ENCODE data around the gene RGS7BP. TPM values are rescaled to one million over a fixed set of nuclear protein-coding genes. Genes with fewer than 3 reads are reported as not detected.

Gene RGS7BP
- total RNA-seq, 1 experiment from 2014 or later, result not detected

DNA sequence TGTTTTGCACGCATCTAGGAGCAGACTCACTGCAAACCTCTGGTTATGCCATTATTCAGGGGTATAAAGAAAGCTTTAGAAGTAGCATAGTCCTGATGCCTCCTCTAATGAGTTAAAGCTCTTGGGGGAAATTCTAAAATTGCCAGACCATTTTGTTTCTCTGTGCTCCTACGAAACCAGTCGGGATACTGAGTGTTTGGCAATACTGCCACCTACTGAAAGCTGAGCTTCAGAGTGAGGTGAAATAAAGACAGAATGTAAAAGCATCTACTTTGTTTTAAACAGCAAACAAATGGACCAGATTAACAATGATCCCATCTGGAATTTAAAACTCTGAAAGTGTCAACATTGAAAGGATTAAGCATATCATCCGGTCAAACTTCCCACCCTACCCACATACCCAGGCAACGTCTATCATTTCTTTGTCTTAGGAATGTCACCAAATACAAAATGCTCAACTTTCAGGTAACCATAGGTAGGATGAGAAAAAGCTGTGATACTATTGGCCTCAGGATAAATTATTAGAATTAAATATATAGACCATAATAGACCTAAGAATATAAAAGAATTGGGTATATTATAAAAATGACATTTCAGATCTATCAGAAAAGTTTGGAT lies 106.6 kb downstream of the RGS7BP start:
- in situ Hi-C loops (cut with HindIII; ENCODE audit: low pct_unique_long_range_greater_than_20kb, low sequenced_read_pairs), result no loop called here
- peak; percentile 33 for DNase-seq (ENCODE audit: low read depth)

DNA sequence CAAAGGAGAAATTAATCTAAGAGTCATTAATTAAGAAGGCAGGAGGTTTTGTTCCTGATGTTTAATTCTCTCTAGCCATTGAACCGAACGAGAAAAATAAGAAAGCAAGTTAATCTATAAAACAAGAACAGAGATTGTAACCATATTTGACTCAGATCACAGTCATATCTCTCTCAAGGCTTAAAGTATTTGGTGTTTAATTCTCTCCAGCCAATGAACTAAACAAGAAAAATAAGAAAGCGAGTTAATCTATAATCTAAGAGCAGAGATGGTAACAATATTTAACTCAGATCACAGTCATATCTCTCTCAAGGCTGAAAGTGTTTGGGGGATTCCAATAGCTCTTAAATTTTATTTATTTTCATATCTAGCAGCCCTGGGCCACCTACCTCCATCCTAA lies 110.1 kb downstream of the RGS7BP start:
- no peak for DNase-seq (ENCODE audit: low read depth)

DNA sequence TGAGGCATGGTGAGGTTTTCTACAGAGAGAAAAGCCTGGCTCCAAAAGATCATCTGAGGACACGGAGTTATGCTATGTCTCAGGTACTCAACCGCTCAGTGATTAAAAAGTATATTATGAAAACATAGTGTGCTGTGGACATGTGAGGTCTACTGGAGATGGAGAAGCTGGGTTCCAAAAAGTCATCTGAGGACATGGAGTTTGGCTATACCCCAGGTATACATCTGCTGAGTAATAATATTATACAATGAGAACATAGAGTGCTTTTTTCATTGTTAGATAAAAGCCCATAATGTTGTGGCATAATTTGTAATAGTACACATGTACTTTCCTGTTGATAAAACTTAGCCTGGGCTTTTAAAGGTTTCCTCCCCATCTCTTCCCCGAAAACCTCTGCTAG lies 113.8 kb downstream of the RGS7BP start:
- no peak for DNase-seq (ENCODE audit: low read depth)
- in situ Hi-C loops (cut with HindIII; ENCODE audit: low pct_unique_long_range_greater_than_20kb, low sequenced_read_pairs), result no loop called here

More for the DNA sequence above, 110.1 kb downstream of the RGS7BP start:
- in situ Hi-C loops (cut with HindIII; ENCODE audit: low pct_unique_long_range_greater_than_20kb, low sequenced_read_pairs), result no loop called here

DNA sequence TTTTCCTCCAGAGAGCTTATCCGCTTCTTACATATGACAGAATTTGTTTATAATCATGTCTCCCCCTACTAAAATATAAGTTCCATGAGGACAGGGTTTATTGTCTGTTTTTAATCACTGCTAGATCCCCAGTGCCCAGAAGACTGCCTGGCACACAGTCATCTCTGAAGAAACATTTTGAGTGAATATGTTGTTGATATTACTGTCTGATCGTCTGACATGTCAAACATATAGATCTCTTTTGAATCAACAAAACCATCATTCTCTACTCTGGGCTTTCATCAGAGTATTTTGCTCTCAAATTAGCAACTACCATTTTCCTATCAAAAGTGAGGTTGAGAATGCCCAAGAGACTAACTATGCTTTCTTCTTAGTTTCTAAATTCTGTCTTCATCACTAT lies 117.2 kb downstream of the RGS7BP start:
- in situ Hi-C loops (cut with HindIII; ENCODE audit: low pct_unique_long_range_greater_than_20kb, low sequenced_read_pairs), result no loop called here
- DNase-seq (ENCODE audit: low read depth), result no peak

GRCh38 chr5:64625678-64626077 lies 119.9 kb downstream of the RGS7BP start:
- DNase-seq (ENCODE audit: low read depth), result no peak
- in situ Hi-C loops (cut with HindIII; ENCODE audit: low pct_unique_long_range_greater_than_20kb, low sequenced_read_pairs), result no loop called here

GRCh38 chr5:64628901-64629300 lies 123.1 kb downstream of the RGS7BP start:
- DNase-seq (ENCODE audit: low read depth), result no peak
- in situ Hi-C loops (cut with HindIII; ENCODE audit: low pct_unique_long_range_greater_than_20kb, low sequenced_read_pairs), result no loop called here

DNA sequence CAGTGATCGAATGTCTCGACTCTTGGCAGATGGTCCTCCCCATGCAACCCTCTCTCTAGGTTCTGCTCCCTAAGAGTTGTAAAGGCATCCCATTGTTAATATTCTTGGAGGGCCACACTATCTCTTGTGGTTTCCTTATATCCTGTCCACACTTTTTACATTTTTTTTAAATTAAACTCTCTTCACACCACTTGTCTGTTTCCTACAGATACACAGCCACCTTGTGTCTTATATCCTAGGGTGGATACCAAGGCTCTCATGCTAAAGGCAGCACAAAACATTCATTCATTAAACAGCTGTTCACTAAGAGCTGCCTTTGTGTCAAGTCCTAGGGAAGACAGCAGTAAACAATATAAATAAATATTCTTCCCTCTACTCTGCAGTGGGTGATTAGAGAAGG lies 124.0 kb downstream of the RGS7BP start:
- in situ Hi-C loops (cut with HindIII; ENCODE audit: low pct_unique_long_range_greater_than_20kb, low sequenced_read_pairs), result no loop called here

DNA sequence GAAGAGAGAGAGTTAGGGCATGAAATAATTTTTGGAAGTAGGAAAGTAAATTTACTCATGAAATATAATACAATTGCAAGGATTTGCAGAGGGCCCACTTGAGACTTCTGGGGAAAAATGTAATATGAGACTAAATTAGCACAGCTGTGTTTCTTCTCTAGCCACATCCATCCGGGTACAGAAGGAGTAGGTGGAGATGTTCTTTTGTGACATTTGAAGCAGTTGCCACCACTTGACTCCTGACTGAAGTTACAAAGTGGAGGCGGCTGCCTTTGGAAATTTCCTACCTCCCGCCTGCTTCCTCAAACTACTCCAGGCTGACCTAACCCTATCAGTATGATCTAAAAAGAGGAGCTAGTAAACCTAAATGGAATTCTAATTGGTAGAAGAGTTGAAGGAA lies 126.4 kb downstream of the RGS7BP start:
- in situ Hi-C loops (cut with HindIII; ENCODE audit: low pct_unique_long_range_greater_than_20kb, low sequenced_read_pairs), result no loop called here
- DNase-seq (ENCODE audit: low read depth), result no peak

More for the DNA sequence above, 124.0 kb downstream of the RGS7BP start:
- DNase-seq (ENCODE audit: low read depth), result no peak

GRCh38 chr5:64634997-64635686 lies 129.3 kb downstream of the RGS7BP start:
- in situ Hi-C loops (cut with HindIII; ENCODE audit: low pct_unique_long_range_greater_than_20kb, low sequenced_read_pairs), result no loop called here
- DNase-seq (ENCODE audit: low read depth), result no peak

DNA sequence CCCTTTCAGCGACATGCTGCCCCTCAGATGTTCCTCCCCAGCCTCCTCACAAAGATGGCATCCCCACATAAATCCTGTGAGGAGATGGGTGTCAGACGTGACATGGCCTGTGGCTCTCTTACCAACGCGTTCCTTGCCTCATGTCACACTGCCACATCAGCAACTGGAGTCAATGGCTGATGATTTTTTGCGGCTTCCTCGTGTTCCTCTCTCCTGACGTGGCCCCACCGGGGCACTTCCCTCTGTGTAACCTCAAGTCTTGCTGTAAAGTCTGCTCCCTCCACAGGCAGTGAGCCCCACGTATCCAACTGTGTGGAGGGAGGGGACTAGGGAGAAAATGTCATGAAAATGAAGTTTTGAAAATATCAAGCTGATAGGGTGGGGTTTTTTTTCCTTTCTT lies 131.3 kb downstream of the RGS7BP start:
- no peak for DNase-seq (ENCODE audit: low read depth)
- in situ Hi-C loops (cut with HindIII; ENCODE audit: low pct_unique_long_range_greater_than_20kb, low sequenced_read_pairs), result no loop called here

DNA sequence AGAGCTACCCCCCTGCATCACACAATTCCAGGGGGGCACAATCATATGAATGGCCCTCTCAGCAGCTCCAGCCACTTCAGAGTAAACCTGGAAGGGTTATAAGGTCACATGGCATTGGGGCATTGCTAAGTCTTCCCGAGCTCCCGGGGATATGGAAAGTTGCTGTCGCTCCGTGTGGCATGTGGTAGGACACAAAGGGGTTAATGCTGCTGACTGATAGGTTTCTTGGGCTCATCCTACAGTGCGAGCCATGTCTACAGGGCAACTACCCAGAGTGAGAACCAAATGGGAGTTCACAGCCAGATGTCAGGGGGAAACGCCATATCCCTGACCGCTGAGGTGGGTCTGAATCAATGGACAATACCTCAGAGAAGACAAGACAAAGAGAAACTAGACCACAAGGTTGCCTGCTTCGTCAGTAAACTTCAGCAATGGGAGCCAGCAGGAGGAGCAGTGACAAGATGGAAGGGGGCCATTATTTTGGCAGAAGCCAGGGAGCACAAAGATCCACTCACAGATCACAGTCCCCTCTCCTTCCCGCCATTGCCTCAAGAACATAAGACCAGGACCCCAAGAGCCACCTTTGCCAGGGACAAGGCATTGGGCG lies 132.1 kb downstream of the RGS7BP start:
- in situ Hi-C loops (cut with HindIII; ENCODE audit: low pct_unique_long_range_greater_than_20kb, low sequenced_read_pairs), result no loop called here
- no peak for DNase-seq (ENCODE audit: low read depth)

DNA sequence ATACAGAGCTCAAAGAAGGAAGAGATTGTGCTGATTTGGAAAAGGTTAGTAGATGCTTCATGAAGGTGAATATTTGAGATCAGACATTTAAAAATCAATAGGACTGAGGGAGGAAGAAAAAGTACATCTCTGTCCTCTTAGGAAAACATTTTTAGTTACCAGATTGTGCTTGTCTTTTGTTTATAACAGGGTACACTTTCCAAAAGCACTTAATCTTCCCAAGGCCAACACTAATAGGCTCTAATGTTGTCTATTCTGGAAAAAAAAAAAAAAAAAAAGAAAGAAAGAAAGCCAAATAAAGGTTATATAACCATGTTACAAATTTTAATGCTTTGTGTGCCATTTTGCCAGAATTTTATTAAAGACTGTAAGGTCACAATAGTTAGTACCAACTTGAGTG lies 139.0 kb downstream of the RGS7BP start:
- in situ Hi-C loops (cut with HindIII; ENCODE audit: low pct_unique_long_range_greater_than_20kb, low sequenced_read_pairs), result no loop called here
- no peak for DNase-seq (ENCODE audit: low read depth)

DNA sequence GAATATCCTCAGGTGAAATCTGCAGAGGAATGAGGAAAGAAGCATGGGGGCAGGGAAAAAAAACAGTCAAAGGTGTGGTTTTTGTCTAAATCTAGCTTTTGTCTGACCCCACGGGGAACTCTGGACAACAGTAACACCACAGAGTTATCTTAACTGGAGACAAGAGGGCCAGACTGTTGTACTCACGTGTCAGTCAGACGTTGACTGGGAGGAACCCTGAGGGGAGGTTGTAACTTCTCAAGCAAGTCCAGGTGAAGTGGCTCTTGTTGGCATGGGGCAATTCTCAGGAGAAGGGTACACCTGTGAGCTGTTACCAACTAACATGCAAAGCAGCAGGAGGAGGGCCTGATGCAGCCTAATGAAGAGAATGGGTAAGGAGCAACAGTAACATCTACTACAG lies 140.4 kb downstream of the RGS7BP start:
- in situ Hi-C loops (cut with HindIII; ENCODE audit: low pct_unique_long_range_greater_than_20kb, low sequenced_read_pairs), result no loop called here
- DNase-seq (ENCODE audit: low read depth), result no peak

DNA sequence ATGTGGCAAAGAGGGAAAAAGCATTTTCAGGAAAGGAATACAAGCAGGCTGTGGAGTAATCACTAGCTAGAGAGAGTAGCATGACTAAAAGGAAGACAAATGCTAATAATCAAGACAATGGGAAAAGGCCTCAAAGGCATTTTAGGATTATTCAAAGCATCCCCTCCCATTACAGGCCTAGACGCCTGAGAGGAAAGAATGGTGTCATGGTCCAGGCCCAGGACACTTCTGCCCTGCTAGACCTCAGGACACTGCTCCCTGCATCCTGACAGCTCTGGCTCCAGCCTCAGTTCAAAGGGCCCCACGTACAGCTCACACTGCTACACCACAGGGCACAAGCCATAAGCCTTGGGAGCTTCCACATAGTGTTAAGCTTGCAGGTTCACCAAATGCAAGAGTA lies 143.7 kb downstream of the RGS7BP start:
- in situ Hi-C loops (cut with HindIII; ENCODE audit: low pct_unique_long_range_greater_than_20kb, low sequenced_read_pairs), result no loop called here
- no peak for DNase-seq (ENCODE audit: low read depth)

- DNase-seq (ENCODE audit: low read depth), result no peak
- in situ Hi-C loops (cut with HindIII; ENCODE audit: low pct_unique_long_range_greater_than_20kb, low sequenced_read_pairs), result no loop called here
Observed at GRCh38 chr5:64653766-64654560, 148.1 kb downstream of the RGS7BP start.

DNA sequence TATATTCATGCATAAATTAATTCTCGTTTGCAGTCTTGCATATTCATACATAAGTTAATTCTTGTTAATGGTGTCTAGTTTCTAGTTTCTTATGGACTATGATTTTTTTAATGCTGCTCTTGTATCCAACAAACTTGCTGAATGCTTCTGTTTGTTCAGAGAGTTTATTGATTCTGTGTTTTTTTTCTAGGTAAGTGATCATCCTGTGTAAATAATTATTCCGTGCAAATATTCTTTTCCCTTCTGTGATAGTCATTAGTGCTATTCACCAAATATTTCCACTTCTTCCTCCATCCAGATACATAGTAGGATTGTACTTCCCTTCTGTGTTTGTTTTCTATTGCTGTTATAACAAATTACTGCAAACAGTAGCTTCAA lies 148.7 kb downstream of the RGS7BP start:
- no peak for DNase-seq (ENCODE audit: low read depth)
- in situ Hi-C loops (cut with HindIII; ENCODE audit: low pct_unique_long_range_greater_than_20kb, low sequenced_read_pairs), result no loop called here

DNA sequence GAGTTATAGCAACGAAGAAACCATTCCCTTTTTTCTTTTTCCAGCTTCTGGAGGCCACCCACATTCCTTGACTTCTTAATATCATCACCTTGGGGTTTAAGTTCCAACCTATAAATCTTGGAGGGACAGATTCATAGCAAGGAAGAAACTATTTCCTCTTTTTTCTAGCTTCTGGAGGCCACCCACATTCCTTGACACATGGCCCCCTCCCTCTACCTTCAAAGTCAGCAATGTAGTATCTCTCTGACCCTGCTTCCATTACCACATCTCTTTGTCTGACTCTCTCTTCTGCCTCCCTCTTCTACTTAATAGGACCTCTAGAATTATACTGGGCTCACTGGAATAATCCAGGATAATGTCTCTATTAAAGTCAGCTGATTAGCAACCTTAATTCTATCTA lies 149.8 kb downstream of the RGS7BP start:
- in situ Hi-C loops (cut with HindIII; ENCODE audit: low pct_unique_long_range_greater_than_20kb, low sequenced_read_pairs), result no loop called here
- DNase-seq (ENCODE audit: low read depth), result no peak

GRCh38 chr5:64659289-64659688 lies 153.5 kb downstream of the RGS7BP start:
- DNase-seq (ENCODE audit: low read depth), result no peak
- in situ Hi-C loops (cut with HindIII; ENCODE audit: low pct_unique_long_range_greater_than_20kb, low sequenced_read_pairs), result no loop called here
